ENCODE results near the gene MME.

MME gene

GRCh38 chr3:155147588-155147987 is 67.5 kb downstream of the MME start:
- Mint-ChIP-seq H3K9me3 (no peaks in the 10 kb centered on the region), H3K4me3 (no peak overlapping the region), H3K27me3 (ENCODE audit: low read depth) (no peaks in the 10 kb centered on the region), H3K4me1 (ENCODE audit: low read depth) (no peaks in the 10 kb centered on the region), H3K27ac (no peak overlapping the region), H3K36me3 (ENCODE audit: low read depth) (no peaks in the 10 kb centered on the region)

- no peaks in the 10 kb centered on the region for H3K27me3 Mint-ChIP-seq (ENCODE audit: low read depth)
- no peaks in the 10 kb centered on the region for H3K36me3 Mint-ChIP-seq (ENCODE audit: low read depth)
- H3K4me1 Mint-ChIP-seq (ENCODE audit: low read depth) = no peaks in the 10 kb centered on the region
- no peak overlapping the region for H3K4me3 Mint-ChIP-seq
- H3K27ac Mint-ChIP-seq = no peak overlapping the region
- H3K9me3 Mint-ChIP-seq = no peaks in the 10 kb centered on the region
These were observed 69.4 kb downstream of the MME start for GRCh38 chr3:155149494-155149893.

GRCh38 chr3:155153242-155154186 is 73.4 kb downstream of the MME start:
- Mint-ChIP-seq H3K9me3 (no peaks in the 10 kb centered on the region), H3K4me1 (ENCODE audit: low read depth) (no peaks in the 10 kb centered on the region), H3K27ac (no peak overlapping the region), H3K4me3 (no peak overlapping the region), H3K27me3 (ENCODE audit: low read depth) (no peaks in the 10 kb centered on the region), H3K36me3 (ENCODE audit: low read depth) (no peaks in the 10 kb centered on the region)

GRCh38 chr3:155154255-155154654 is 74.1 kb downstream of the MME start:
- Mint-ChIP-seq H3K4me3 (no peak overlapping the region), H3K36me3 (ENCODE audit: low read depth) (no peaks in the 10 kb centered on the region), H3K27ac (no peak overlapping the region), H3K27me3 (ENCODE audit: low read depth) (no peaks in the 10 kb centered on the region), H3K9me3 (no peaks in the 10 kb centered on the region), H3K4me1 (ENCODE audit: low read depth) (no peaks in the 10 kb centered on the region)

- H3K4me3 Mint-ChIP-seq = no peak overlapping the region
- H3K4me1 Mint-ChIP-seq (ENCODE audit: low read depth) = no peaks in the 10 kb centered on the region
- no peaks in the 10 kb centered on the region for H3K36me3 Mint-ChIP-seq (ENCODE audit: low read depth)
- H3K9me3 Mint-ChIP-seq = no peaks in the 10 kb centered on the region
- H3K27ac Mint-ChIP-seq = no peak overlapping the region
- H3K27me3 Mint-ChIP-seq (ENCODE audit: low read depth) = no peaks in the 10 kb centered on the region
These were observed 78.4 kb downstream of the MME start for GRCh38 chr3:155158346-155159037.

- Mint-ChIP-seq H3K4me3 (no peak overlapping the region), H3K36me3 (ENCODE audit: low read depth) (no peaks in the 10 kb centered on the region), H3K4me1 (ENCODE audit: low read depth) (no peaks in the 10 kb centered on the region), H3K9me3 (no peaks in the 10 kb centered on the region), H3K27me3 (ENCODE audit: low read depth) (no peaks in the 10 kb centered on the region), H3K27ac (no peak overlapping the region)
These were observed 79.2 kb downstream of the MME start for GRCh38 chr3:155159301-155159700.

- Mint-ChIP-seq H3K9me3 (no peaks in the 10 kb centered on the region), H3K27me3 (ENCODE audit: low read depth) (no peaks in the 10 kb centered on the region), H3K4me3 (no peak overlapping the region), H3K27ac (no peak overlapping the region), H3K4me1 (ENCODE audit: low read depth) (no peaks in the 10 kb centered on the region), H3K36me3 (ENCODE audit: low read depth) (no peaks in the 10 kb centered on the region)
These were observed 81.6 kb downstream of the MME start for GRCh38 chr3:155161640-155162292.

- Mint-ChIP-seq H3K36me3 (ENCODE audit: low read depth) (no peaks in the 10 kb centered on the region), H3K27me3 (ENCODE audit: low read depth) (no peaks in the 10 kb centered on the region), H3K9me3 (no peaks in the 10 kb centered on the region), H3K4me3 (no peak overlapping the region), H3K4me1 (ENCODE audit: low read depth) (no peaks in the 10 kb centered on the region), H3K27ac (no peak overlapping the region)
These were observed 84.2 kb downstream of the MME start for GRCh38 chr3:155164306-155164705.

- Mint-ChIP-seq H3K27me3 (ENCODE audit: low read depth) (no peaks in the 10 kb centered on the region), H3K36me3 (ENCODE audit: low read depth) (no peaks in the 10 kb centered on the region), H3K27ac (no peak overlapping the region), H3K9me3 (no peaks in the 10 kb centered on the region), H3K4me1 (ENCODE audit: low read depth) (no peaks in the 10 kb centered on the region), H3K4me3 (no peak overlapping the region)
These were observed 86.3 kb downstream of the MME start for GRCh38 chr3:155166441-155166840.

- H3K9me3 Mint-ChIP-seq = no peaks in the 10 kb centered on the region
- H3K36me3 Mint-ChIP-seq (ENCODE audit: low read depth) = no peaks in the 10 kb centered on the region
- H3K4me3 Mint-ChIP-seq = no peak overlapping the region
- no peaks in the 10 kb centered on the region for H3K4me1 Mint-ChIP-seq (ENCODE audit: low read depth)
- no peaks in the 10 kb centered on the region for H3K27me3 Mint-ChIP-seq (ENCODE audit: low read depth)
- no peak overlapping the region for H3K27ac Mint-ChIP-seq
These were observed 89.1 kb downstream of the MME start for GRCh38 chr3:155169197-155169596.

- no peak overlapping the region for H3K4me3 Mint-ChIP-seq
- no peaks in the 10 kb centered on the region for H3K27me3 Mint-ChIP-seq (ENCODE audit: low read depth)
- no peaks in the 10 kb centered on the region for H3K36me3 Mint-ChIP-seq (ENCODE audit: low read depth)
- no peaks in the 10 kb centered on the region for H3K9me3 Mint-ChIP-seq
- no peaks in the 10 kb centered on the region for H3K4me1 Mint-ChIP-seq (ENCODE audit: low read depth)
- H3K27ac Mint-ChIP-seq = no peak overlapping the region
These were observed 93.7 kb downstream of the MME start for GRCh38 chr3:155173771-155174170.

GRCh38 chr3:155178810-155179436 is 98.8 kb downstream of the MME start:
- no peaks in the 10 kb centered on the region for H3K27me3 Mint-ChIP-seq (ENCODE audit: low read depth)
- H3K9me3 Mint-ChIP-seq = no peaks in the 10 kb centered on the region
- H3K36me3 Mint-ChIP-seq (ENCODE audit: low read depth) = no peaks in the 10 kb centered on the region
- no peak overlapping the region for H3K27ac Mint-ChIP-seq
- no peak overlapping the region for H3K4me3 Mint-ChIP-seq
- H3K4me1 Mint-ChIP-seq (ENCODE audit: low read depth) = no peaks in the 10 kb centered on the region

GRCh38 chr3:155179437-155179827 is 99.3 kb downstream of the MME start:
- Mint-ChIP-seq H3K27me3 (ENCODE audit: low read depth) (no peaks in the 10 kb centered on the region), H3K36me3 (ENCODE audit: low read depth) (no peaks in the 10 kb centered on the region), H3K4me1 (ENCODE audit: low read depth) (peaks cover 4% of the 10 kb centered on the region), H3K4me3 (no peak overlapping the region), H3K9me3 (no peaks in the 10 kb centered on the region), H3K27ac (no peak overlapping the region)

- Mint-ChIP-seq H3K27me3 (ENCODE audit: low read depth) (no peaks in the 10 kb centered on the region), H3K36me3 (ENCODE audit: low read depth) (no peaks in the 10 kb centered on the region), H3K4me3 (no peak overlapping the region), H3K4me1 (ENCODE audit: low read depth) (peaks cover 4% of the 10 kb centered on the region), H3K9me3 (no peaks in the 10 kb centered on the region), H3K27ac (no peak overlapping the region)
These were observed 100.0 kb downstream of the MME start for GRCh38 chr3:155179966-155180757.

Data from T-helper 1 cell treated with Interleukin-12 subunit alpha and Interleukin-12 subunit beta and Interleukin-4 antibody, amounts not matched to agents 30 μg/mL and 1 μg/mL, for 36 hours (primary cell).